HepG2 (cell line): ENCODE data around the gene PLSCR2. TPM values are rescaled to one million over a fixed set of nuclear protein-coding genes. Genes with fewer than 3 reads are reported as not detected.

ENCODE experiments used
- ATAC-seq: fragments of 200-7000 bp; cut with Tn5 transposase; 3 replicates; pipeline ENCODE4 v1.9.1; 2020; ENCODE audit warnings: mild to moderate bottlenecking, moderate library complexity
- BruUV-seq: library from RNA; stranded (reverse); fragments of 400-500 nt; replicated peaks from 2 replicates; lab custom pipeline; 2021; lab: Mats Ljungman, UMichigan
- CTCF ChIA-PET: fragments of 300-600 bp; formaldehyde crosslinking; extraction: SDS; loops from one replicate; lab custom pipeline; 2021; ENCODE audit warnings: low total read pairs, inconsistent platforms, low intra/inter-chr PET ratio; lab: Yijun Ruan, JAX
- POLR2A ChIA-PET: fragments of 350-600 bp; sonication (Branson Sonifier 250); formaldehyde crosslinking; loops from one replicate; lab custom pipeline; 2020; ENCODE audit warnings: antibody characterized with exemption, inconsistent platforms; lab: Yijun Ruan, JAX
- DNase-seq: peaks from one replicate; pipeline ENCODE4 v3.0.0-alpha.2; 2015; ENCODE audit warnings: low spot score
- FAIRE-seq: peaks from 3 replicates; lab custom pipeline; 2011; peaks lifted over from hg19 to GRCh38; lab: Jason Lieb, UNC
- H2AFZ ChIP-seq: one replicate; pipeline ENCODE4 v1.6.1; 2011; ENCODE audit warnings: low read length, inconsistent platforms
- H3K27ac ChIP-seq: fragments of 300-600 bp; 3 replicates; pipeline ENCODE4 v1.8.0; 2011; ENCODE audit warnings: mixed run types, mild to moderate bottlenecking, mixed read lengths, low read length, inconsistent platforms; ENCODE audit not compliant: insufficient read depth; ENCODE audit errors: extremely low read length
- H3K27me3 ChIP-seq, 2 experiments: fragments of 200-600 bp in 1 of 2; 2 replicates in 1 of 2; 3 replicates in 1 of 2; pipeline versions ENCODE4 v1.6.0 to v1.8.0; 2011; ENCODE audit warnings: low read length in 2 of 2, mild to moderate bottlenecking in 2 of 2, moderate library complexity in 2 of 2, inconsistent platforms in 1 of 2; ENCODE audit not compliant: insufficient read depth in 2 of 2, control insufficient read depth in 1 of 2
- H3K36me3 ChIP-seq, 2 experiments: fragments of 200-600 bp in 1 of 2; replicated peaks in 1 of 2; 2 replicates in 1 of 2; 3 replicates in 1 of 2; pipeline versions ENCODE4 v1.5.1 to v1.8.0; 2011; ENCODE audit warnings: low read length in 2 of 2, inconsistent platforms in 1 of 2; ENCODE audit not compliant: insufficient read depth in 2 of 2, control insufficient read depth in 1 of 2
- H3K4me1 ChIP-seq: 2 replicates; pipeline ENCODE4 v1.5.1; 2012; ENCODE audit warnings: low read length, inconsistent platforms; ENCODE audit not compliant: insufficient read depth
- H3K4me2 ChIP-seq: 2 replicates; pipeline ENCODE4 v1.6.0; 2011; ENCODE audit warnings: low read depth, low read length, inconsistent platforms
- H3K4me3 ChIP-seq, 3 experiments: fragments of 200-600 bp in 1 of 3; sonication (generic), shearing (Covaris generic) in 1 of 3; replicated peaks in 1 of 3; 2 replicates each; pipeline ENCODE4 v1.5.1; 2011 to 2016; ENCODE audit warnings: low read length in 3 of 3, inconsistent platforms in 2 of 3, low read depth in 2 of 3, mild to moderate bottlenecking in 2 of 3, control low read depth in 1 of 3, mixed read lengths in 1 of 3; ENCODE audit not compliant: insufficient read depth in 1 of 3
- H3K79me2 ChIP-seq: one replicate; pipeline ENCODE4 v1.6.1; 2011; ENCODE audit warnings: low read length, inconsistent platforms; ENCODE audit not compliant: insufficient read depth
- H3K9ac ChIP-seq: 2 replicates; pipeline ENCODE4 v1.6.0; 2011; ENCODE audit warnings: mild to moderate bottlenecking, low read depth, low read length, inconsistent platforms; ENCODE audit not compliant: insufficient read depth
- H3K9me3 ChIP-seq: 2 replicates; pipeline ENCODE4 v1.5.1; 2012; ENCODE audit warnings: mild to moderate bottlenecking, low read length
- H4K20me1 ChIP-seq: 2 replicates; pipeline ENCODE4 v1.6.0; 2011; ENCODE audit warnings: inconsistent platforms, mild to moderate bottlenecking, low read length, moderate library complexity; ENCODE audit not compliant: insufficient read depth
- DMAP1 ChIP-seq: IDR thresholded peaks from 2 replicates; pipeline ENCODE4 v1.6.1; 2016
- SOX6 ChIP-seq, 2 experiments: fragments of 450-650 bp in 1 of 2; sonication (generic) in 1 of 2; formaldehyde crosslinking in 1 of 2; IDR thresholded peaks; 2 replicates each; pipeline versions ENCODE4 v1.4.0 to v1.6.1; 2017 to 2020; ENCODE audit warnings: antibody characterized with exemption in 1 of 2, mild to moderate bottlenecking in 1 of 2, missing genetic modification reagents in 1 of 2
- in situ Hi-C: cut with HindIII; loops from 2 replicates; pipeline ENCODE4 v1.10.0; 2017; ENCODE audit warnings: low pct_unique_long_range_greater_than_20kb; ENCODE audit not compliant: extremely low pct_ligation_motif_present
- intact Hi-C: fragments of 100-400 bp; cut with micrococcal nuclease; formaldehyde crosslinking; loops from one replicate; pipeline ENCODE4 v1.10.0; 2022; ENCODE audit not compliant: unreplicated experiment
- polyA plus RNA-seq, 8 experiments: library from polyadenylated mRNA; depleted of rRNA in 3 of 8; stranded (reverse) in 7 of 8; unstranded in 1 of 8; fragments of >200 nt; fragmentation: Illumina TruSeq in 4 of 8; extraction: Trizol in 4 of 8; gene quantifications; 2 replicates each; pipeline versions ENCODE4 v1.2.1 to v1.2.3, GENCODE V29; 2011 to 2016; ENCODE audit warnings: low read depth in 4 of 8, missing spikeins in 1 of 8, mixed read lengths in 1 of 8; ENCODE audit not compliant: insufficient read depth in 1 of 8
- total RNA-seq, 5 experiments: library from RNA; depleted of rRNA; stranded (reverse); fragments of >200 nt; fragmentation: Illumina TruSeq; extraction: Trizol; gene quantifications; 2 replicates each; pipeline ENCODE4 v1.2.3, GENCODE V29; 2016; ENCODE audit warnings: low read depth in 1 of 5
- TF ChIP-seq, protein P1 (sequence below): sonication (generic); formaldehyde crosslinking; IDR thresholded peaks from 2 replicates; pipeline ENCODE4 v1.4.0; 2020; ENCODE audit warnings: missing genetic modification reagents, low read depth, mild to moderate bottlenecking, borderline replicate concordance
- TF ChIP-seq, protein P2 (sequence below): sonication (generic); formaldehyde crosslinking; conservative IDR thresholded peaks from 2 replicates; pipeline ENCODE4 v1.4.0; 2020; ENCODE audit warnings: missing genetic modification reagents

PLSCR2 gene
- total and polyA plus RNA-seq, 2 of the 13 experiments (the other 11 are each of a cell fraction or from before 2014, with no cell fraction given): not detected

DNA sequence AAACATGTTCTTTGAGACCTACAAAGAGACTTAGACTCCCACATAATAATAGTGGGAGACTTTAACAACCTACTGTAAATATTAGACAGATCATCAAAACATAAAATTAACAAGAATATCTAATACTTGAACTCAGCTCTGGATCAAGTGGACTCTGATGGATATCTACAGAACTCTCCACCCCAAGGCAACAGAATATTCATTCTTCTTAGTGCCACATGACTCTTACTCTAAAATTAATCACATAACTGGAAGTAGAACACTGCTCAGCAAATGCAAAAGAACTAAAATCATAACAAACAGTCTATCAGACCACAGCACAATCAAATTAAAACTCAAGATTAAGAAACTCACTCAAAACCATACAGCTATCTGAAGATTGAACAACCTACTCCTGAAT, 15.9 kb upstream of the PLSCR2 start:
- Histone ChIP-seq H3K4me2 (no peak overlapping the region), H3K4me1 (no peaks in the 10 kb centered on the region), H3K79me2 (no peaks in the 10 kb centered on the region), H4K20me1 (no peaks in the 10 kb centered on the region), H2AFZ (no peak overlapping the region), H3K9me3 (no peaks in the 10 kb centered on the region), H3K4me3 (no peak overlapping the region), H3K36me3 (no peaks in the 10 kb centered on the region), H3K9ac (no peak overlapping the region), H3K27ac (no peak overlapping the region), H3K27me3 (no peaks in the 10 kb centered on the region)
- no peak for FAIRE-seq
- POLR2A ChIA-PET: no interaction called here
- no peak for DNase-seq
- intact Hi-C loops (no loop called here), in situ Hi-C loops (no loop called here)
- no peak for ATAC-seq
- BruUV-seq: no TSS peak
- TF ChIP-seq, protein P1, sequence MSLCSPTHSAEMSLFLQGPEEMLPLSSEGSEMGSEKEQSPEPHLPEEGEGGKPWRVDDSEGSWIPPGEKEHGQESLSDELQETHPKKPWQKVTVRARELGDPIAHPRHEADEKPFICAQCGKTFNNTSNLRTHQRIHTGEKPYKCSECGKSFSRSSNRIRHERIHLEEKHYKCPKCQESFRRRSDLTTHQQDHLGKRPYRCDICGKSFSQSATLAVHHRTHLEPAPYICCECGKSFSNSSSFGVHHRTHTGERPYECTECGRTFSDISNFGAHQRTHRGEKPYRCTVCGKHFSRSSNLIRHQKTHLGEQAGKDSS: no peak
- TF ChIP-seq DMAP1 (CRISPR knock-in tag) (no peak), SOX6 (IDR thresholded peaks at IDR 0.05) (no peak), SOX6 (CRISPR knock-in tag; IDR thresholded peaks at IDR 0.05) (no peak)
- TF ChIP-seq, protein P2, sequence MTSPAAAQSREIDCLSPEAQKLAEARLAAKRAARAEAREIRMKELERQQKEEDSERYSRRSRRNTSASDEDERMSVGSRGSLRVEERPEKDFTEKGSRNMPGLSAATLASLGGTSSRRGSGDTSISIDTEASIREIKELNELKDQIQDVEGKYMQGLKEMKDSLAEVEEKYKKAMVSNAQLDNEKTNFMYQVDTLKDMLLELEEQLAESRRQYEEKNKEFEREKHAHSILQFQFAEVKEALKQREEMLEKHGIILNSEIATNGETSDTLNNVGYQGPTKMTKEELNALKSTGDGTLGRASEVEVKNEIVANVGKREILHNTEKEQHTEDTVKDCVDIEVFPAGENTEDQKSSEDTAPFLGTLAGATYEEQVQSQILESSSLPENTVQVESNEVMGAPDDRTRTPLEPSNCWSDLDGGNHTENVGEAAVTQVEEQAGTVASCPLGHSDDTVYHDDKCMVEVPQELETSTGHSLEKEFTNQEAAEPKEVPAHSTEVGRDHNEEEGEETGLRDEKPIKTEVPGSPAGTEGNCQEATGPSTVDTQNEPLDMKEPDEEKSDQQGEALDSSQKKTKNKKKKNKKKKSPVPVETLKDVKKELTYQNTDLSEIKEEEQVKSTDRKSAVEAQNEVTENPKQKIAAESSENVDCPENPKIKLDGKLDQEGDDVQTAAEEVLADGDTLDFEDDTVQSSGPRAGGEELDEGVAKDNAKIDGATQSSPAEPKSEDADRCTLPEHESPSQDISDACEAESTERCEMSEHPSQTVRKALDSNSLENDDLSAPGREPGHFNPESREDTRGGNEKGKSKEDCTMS (CRISPR knock-in tag): no peak
- CTCF ChIA-PET: no interaction called here
